Ovary (tissue), 9 donors: ENCODE measurements around the gene INS. TPM values are rescaled to one million over a fixed set of nuclear protein-coding genes. Genes with fewer than 3 reads are reported as not detected.

Experiments used
- DNase-seq, 5 donors: peaks; one replicate each; pipeline ENCODE4 v3.0.0-alpha.2; 2019 to 2020
- H3K27ac ChIP-seq, 2 donors: fragments of 200-600 bp; one replicate each; pipeline versions ENCODE4 v1.5.1 to v1.8.0; 2019 to 2022
- H3K27me3 ChIP-seq: fragments of 200-600 bp; one replicate; pipeline ENCODE4 v1.8.0; 2022
- H3K36me3 ChIP-seq: fragments of 200-600 bp; sonication (generic); one replicate; pipeline ENCODE4 v1.5.1; 2019
- H3K4me1 ChIP-seq: one replicate; pipeline ENCODE4 v1.8.1; 2013; ENCODE audit warnings: mild to moderate bottlenecking, moderate library complexity; ENCODE audit not compliant: insufficient read depth
- H3K4me3 ChIP-seq: fragments of 200-600 bp; sonication (generic); one replicate; pipeline ENCODE4 v1.5.1; 2017
- H3K9me3 ChIP-seq, 2 donors: fragments of 200-600 bp in 1 of 2; sonication (generic) in 1 of 2; one replicate each; pipeline versions ENCODE4 v1.5.1 to v1.8.1; 2013 to 2019; ENCODE audit warnings: mild to moderate bottlenecking in 1 of 2, moderate library complexity in 1 of 2
- EP300 ChIP-seq: sonication (generic); formaldehyde crosslinking; IDR thresholded peaks from one replicate; pipeline ENCODE4 v1.6.1; 2017; ENCODE audit warnings: antibody characterized with exemption
- POLR2A ChIP-seq: fragments of 450-650 bp; IDR thresholded peaks from one replicate; pipeline ENCODE4 v1.6.1; 2017; ENCODE audit warnings: antibody characterized with exemption, mild to moderate bottlenecking, moderate library complexity
- WGBS, 3 donors: extraction: QIAGEN DNeasy Blood & Tissue Kit in 1 of 3; methylation state at CpG; one replicate each; pipeline versions ENCODE4 v1.1.5 to v1.1.7; 2013 to 2017; 5-methylcytosine and 5-hydroxymethylcytosine counted together
- intact Hi-C, 4 donors: fragments of 100-400 bp; cut with DNase I; formaldehyde crosslinking; loops; one replicate each; pipeline versions ENCODE4 v1.11.0 to v1.15.1; 2022 to 2023
- polyA plus RNA-seq, 2 donors: library from polyadenylated mRNA; stranded (reverse); fragments of 200-250 nt in 1 of 2; fragments of 350-450 nt in 1 of 2; fragmentation: Illumina TruSeq in 1 of 2; extraction: RNeasy Lipid Tissue Mini Kit (QIAGEN cat#74804) in 1 of 2; gene quantifications; one replicate each; pipeline ENCODE4 v1.2.3, GENCODE V29; 2013 to 2014
- total RNA-seq, 7 donors: library from RNA; depleted of rRNA in 2 of 7; stranded (reverse); fragments of >200 nt in 2 of 7; fragmentation: NEBNext Ultra II Directional in 3 of 7; extraction: Animal tissue kit (Norgen Biotek cat#: 25700) in 3 of 7; gene quantifications; one replicate each; pipeline versions ENCODE4 v1.1.0 to v1.2.4, GENCODE V29; 2016 to 2023
- TF ChIP-seq, protein P1 (sequence below), 3 donors: fragments of 450-650 bp in 2 of 3; fragments of 200-600 bp in 1 of 3; IDR thresholded peaks; one replicate each; pipeline versions ENCODE4 v1.5.1 to v1.8.0; 2016 to 2022; ENCODE audit warnings: antibody characterized with exemption in 3 of 3, mild to moderate bottlenecking in 1 of 3
- donor health status: DM: no; HTN: no; CAD: no; lungs with moderate emphysema.
- donor health status: DM: no; HTN: no; CAD: no.
- donor health status: Bipolar disorder and iron deficiency.
- donor health status: DM: yes; HTN: yes; CAD: no.
- donor health status: DM: no; HTN: no; CAD: no.
- donor health status: DM: yes; HTN: yes; CAD: no.

The INS gene
- total and polyA plus RNA-seq, 9 donors, result 0.89 to 1.4 TPM; not detected in 7

GRCh38 chr11:2159536-2160413 is 1.2 kb downstream of the INS start:
- Histone ChIP-seq H3K27ac (no peak overlapping the region), H3K36me3 (no peaks in the 10 kb centered on the region), H3K27me3 (no peaks in the 10 kb centered on the region), H3K4me1 (no peaks in the 10 kb centered on the region), H3K9me3 (no peaks in the 10 kb centered on the region), H3K4me3 (no peak overlapping the region)
- 74 to 77% (median 76%) methylated on average over 33 to 36 of the region's 36 CpGs for WGBS, 3 donors
- DNase-seq, result no peak
- no peak for TF ChIP-seq EP300
- TF ChIP-seq, protein P1, sequence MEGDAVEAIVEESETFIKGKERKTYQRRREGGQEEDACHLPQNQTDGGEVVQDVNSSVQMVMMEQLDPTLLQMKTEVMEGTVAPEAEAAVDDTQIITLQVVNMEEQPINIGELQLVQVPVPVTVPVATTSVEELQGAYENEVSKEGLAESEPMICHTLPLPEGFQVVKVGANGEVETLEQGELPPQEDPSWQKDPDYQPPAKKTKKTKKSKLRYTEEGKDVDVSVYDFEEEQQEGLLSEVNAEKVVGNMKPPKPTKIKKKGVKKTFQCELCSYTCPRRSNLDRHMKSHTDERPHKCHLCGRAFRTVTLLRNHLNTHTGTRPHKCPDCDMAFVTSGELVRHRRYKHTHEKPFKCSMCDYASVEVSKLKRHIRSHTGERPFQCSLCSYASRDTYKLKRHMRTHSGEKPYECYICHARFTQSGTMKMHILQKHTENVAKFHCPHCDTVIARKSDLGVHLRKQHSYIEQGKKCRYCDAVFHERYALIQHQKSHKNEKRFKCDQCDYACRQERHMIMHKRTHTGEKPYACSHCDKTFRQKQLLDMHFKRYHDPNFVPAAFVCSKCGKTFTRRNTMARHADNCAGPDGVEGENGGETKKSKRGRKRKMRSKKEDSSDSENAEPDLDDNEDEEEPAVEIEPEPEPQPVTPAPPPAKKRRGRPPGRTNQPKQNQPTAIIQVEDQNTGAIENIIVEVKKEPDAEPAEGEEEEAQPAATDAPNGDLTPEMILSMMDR (IDR thresholded peaks at IDR 0.05), result no peak
- no peak for TF ChIP-seq POLR2A
- intact Hi-C loops, result loop anchor here in 2 of 4 donors (5.0 to 10.0 kb wide), 3 partner anchors 235 to 505 kb away; no protein-coding TSS in a partner anchor

- Histone ChIP-seq H3K27ac (no peak overlapping the region), H3K4me1 (no peaks in the 10 kb centered on the region), H3K4me3 (no peak overlapping the region), H3K27me3 (no peaks in the 10 kb centered on the region), H3K9me3 (no peaks in the 10 kb centered on the region), H3K36me3 (no peaks in the 10 kb centered on the region)
- DNase-seq, result no peak
- intact Hi-C loops, result loop anchor here in 2 of 4 donors (5.0 to 10.0 kb wide), 3 partner anchors 234 to 504 kb away; no protein-coding TSS in a partner anchor
- 81 to 90% (median 88%) methylated on average over 6 to 10 of the region's 10 CpGs for WGBS, 3 donors
- no peak for TF ChIP-seq POLR2A
- TF ChIP-seq, protein P1 (IDR thresholded peaks at IDR 0.05), result no peak
- TF ChIP-seq EP300, result no peak
Observed at GRCh38 chr11:2158966-2159365, 2.0 kb downstream of the INS start.

- Histone ChIP-seq H3K36me3 (no peaks in the 10 kb centered on the region), H3K27ac (no peak overlapping the region), H3K4me3 (no peak overlapping the region), H3K9me3 (no peaks in the 10 kb centered on the region), H3K4me1 (no peaks in the 10 kb centered on the region), H3K27me3 (no peaks in the 10 kb centered on the region)
- intact Hi-C loops, result loop anchor here in 2 of 4 donors (5.0 to 10.0 kb wide), 3 partner anchors 234 to 504 kb away; no protein-coding TSS in a partner anchor
- TF ChIP-seq, protein P1 (IDR thresholded peaks at IDR 0.05), result no peak
- TF ChIP-seq POLR2A (no peak), EP300 (no peak)
- DNase-seq, result no peak
- WGBS, 3 donors, result 53 to 69% (median 57%) methylated on average over 6 to 13 of the region's 13 CpGs
Observed at GRCh38 chr11:2158296-2158737, 2.7 kb downstream of the INS start.

DNA sequence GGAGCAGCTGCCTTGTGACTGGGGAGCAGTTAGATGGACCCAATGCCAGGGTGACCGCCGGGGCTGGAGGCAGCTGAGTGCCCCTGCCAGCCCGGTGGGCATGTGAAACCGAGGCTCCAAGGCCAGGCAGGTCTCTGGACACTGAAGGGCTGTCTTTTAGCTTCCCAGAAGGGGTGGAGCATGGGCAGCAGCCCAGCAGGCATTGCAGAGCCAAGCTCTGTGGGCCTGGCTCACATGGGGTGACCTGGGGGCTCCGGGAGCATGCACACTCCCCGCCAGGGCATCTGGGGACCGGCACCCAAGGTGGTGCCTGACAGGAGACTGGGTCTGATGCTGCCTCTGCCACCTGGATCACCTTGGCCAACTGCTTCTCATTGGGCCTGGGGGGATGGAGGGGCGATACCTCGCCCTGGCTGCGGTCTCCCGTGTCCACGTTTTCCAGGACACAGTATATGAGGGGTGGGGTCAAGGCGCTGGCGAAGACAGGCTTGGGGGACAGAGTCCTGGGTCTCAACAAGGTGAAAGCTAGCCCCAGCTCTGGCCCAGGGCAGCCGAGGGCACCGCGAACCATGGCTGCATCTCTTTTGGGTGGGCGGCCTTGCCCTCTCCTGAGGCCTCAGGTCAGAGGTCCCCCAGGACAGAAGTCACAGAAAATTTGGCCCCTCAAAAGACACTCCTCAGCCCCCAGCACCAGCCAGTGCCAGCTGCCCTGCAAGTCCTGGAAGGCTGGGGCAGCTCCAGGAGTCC is 3.5 kb downstream of the INS start:
- WGBS, 3 donors, result 71 to 75% (median 73%) methylated on average over 17 to 18 of the region's 18 CpGs
- H3K27me3 ChIP-seq, result no peaks in the 10 kb centered on the region
- intact Hi-C loops, result loop anchor here in 2 of 4 donors (5.0 to 10.0 kb wide), 3 partner anchors 233 to 503 kb away; no protein-coding TSS in a partner anchor

More for the DNA sequence above, 3.5 kb downstream of the INS start:
- Histone ChIP-seq H3K36me3 (no peaks in the 10 kb centered on the region), H3K4me3 (no peak overlapping the region), H3K4me1 (no peaks in the 10 kb centered on the region), H3K9me3 (no peaks in the 10 kb centered on the region), H3K27ac (no peak overlapping the region)
- DNase-seq, result no peak
- TF ChIP-seq POLR2A, result no peak
